HepG2 (cell line): ENCODE data around the gene GJC1. TPM values are rescaled to one million over a fixed set of nuclear protein-coding genes. Genes with fewer than 3 reads are reported as not detected.

ENCODE experiments used
- ARID4A ChIP-seq: sonication (generic); formaldehyde crosslinking; IDR thresholded peaks from 2 replicates; pipeline ENCODE4 v1.5.0; 2020; ENCODE audit warnings: mild to moderate bottlenecking, missing genetic modification reagents, borderline replicate concordance
- CHD2 ChIP-seq: IDR thresholded peaks from 2 replicates; pipeline ENCODE4 v1.6.1; 2011; ENCODE audit warnings: low read depth, low read length, improper control_type of control experiment
- DDIT3 ChIP-seq: sonication (generic); formaldehyde crosslinking; IDR thresholded peaks from 2 replicates; pipeline ENCODE4 v1.4.0; 2020; ENCODE audit warnings: mild to moderate bottlenecking, missing genetic modification reagents
- ETV5 ChIP-seq: IDR thresholded peaks from 2 replicates; pipeline ENCODE4 v1.6.1; 2018; ENCODE audit warnings: missing biosample characterization, missing genetic modification reagents, inconsistent platforms, borderline replicate concordance
- FOXO1 ChIP-seq: sonication (generic); formaldehyde crosslinking; IDR thresholded peaks from 2 replicates; pipeline ENCODE4 v1.4.0; 2020; ENCODE audit warnings: missing genetic modification reagents
- PCBP2 ChIP-seq: fragments of 200-400 bp; formaldehyde crosslinking; optimal IDR thresholded peaks from 2 replicates; pipeline ENCODE3; 2018; ENCODE audit warnings: low read length, low read depth; ENCODE audit not compliant: poor library complexity, severe bottlenecking
- PHF21A ChIP-seq: sonication (generic); formaldehyde crosslinking; IDR thresholded peaks from 2 replicates; pipeline ENCODE4 v1.5.0; 2020; ENCODE audit warnings: mild to moderate bottlenecking, missing genetic modification reagents
- REPIN1 ChIP-seq: sonication (generic); formaldehyde crosslinking; IDR thresholded peaks from 2 replicates; pipeline ENCODE4 v1.8.0; 2022; ENCODE audit warnings: missing genetic modification reagents, low read depth, mild to moderate bottlenecking, borderline replicate concordance
- RFX5 ChIP-seq: IDR thresholded peaks from 2 replicates; pipeline ENCODE4 v1.6.1; 2011; ENCODE audit warnings: low read depth, low read length, improper control_type of control experiment
- SOX5 ChIP-seq: IDR thresholded peaks from 2 replicates; pipeline ENCODE4 v1.6.1; 2016; ENCODE audit warnings: borderline replicate concordance
- TAF15 ChIP-seq: fragments of 200-400 bp; formaldehyde crosslinking; IDR thresholded peaks from one replicate; pipeline ENCODE4 v1.6.1; 2018; ENCODE audit warnings: mild to moderate bottlenecking, low read depth, low read length; ENCODE audit not compliant: poor library complexity, severe bottlenecking
- U2AF2 ChIP-seq: fragments of 200-400 bp; formaldehyde crosslinking; IDR thresholded peaks from 2 replicates; pipeline ENCODE4 v1.6.1; 2017; ENCODE audit warnings: low read depth, mild to moderate bottlenecking, low read length
- ZBTB49 ChIP-seq: sonication (generic); formaldehyde crosslinking; IDR thresholded peaks from 2 replicates; pipeline ENCODE4 v1.4.0; 2020; ENCODE audit warnings: missing genetic modification reagents, borderline replicate concordance
- ZFP41 ChIP-seq: sonication (generic); formaldehyde crosslinking; IDR thresholded peaks from 2 replicates; pipeline ENCODE4 v1.4.0; 2020; ENCODE audit warnings: mild to moderate bottlenecking, missing genetic modification reagents, borderline replicate concordance
- ZNF124 ChIP-seq: sonication (generic); formaldehyde crosslinking; IDR thresholded peaks from 2 replicates; pipeline ENCODE4 v1.4.0; 2020; ENCODE audit warnings: missing genetic modification reagents
- ZNF3 ChIP-seq: IDR thresholded peaks from 2 replicates; pipeline ENCODE4 v1.7.0; 2017; ENCODE audit warnings: inconsistent platforms
- ZNF33A ChIP-seq: sonication (generic); formaldehyde crosslinking; IDR thresholded peaks from 2 replicates; pipeline ENCODE4 v1.5.1; 2020; ENCODE audit warnings: missing genetic modification reagents, mild to moderate bottlenecking, moderate library complexity, borderline replicate concordance
- ZNF362 ChIP-seq: sonication (generic); formaldehyde crosslinking; IDR thresholded peaks from 2 replicates; pipeline ENCODE4 v1.4.0; 2020; ENCODE audit warnings: missing genetic modification reagents, mild to moderate bottlenecking, borderline replicate concordance
- ZNF446 ChIP-seq: sonication (generic); formaldehyde crosslinking; IDR thresholded peaks from 2 replicates; pipeline ENCODE4 v1.5.0; 2020; ENCODE audit warnings: mild to moderate bottlenecking, missing genetic modification reagents
- ZNF468 ChIP-seq: sonication (generic); formaldehyde crosslinking; IDR thresholded peaks from 2 replicates; pipeline ENCODE4 v1.8.0; 2022; ENCODE audit warnings: mild to moderate bottlenecking, moderate library complexity, missing genetic modification reagents
- ZNF749 ChIP-seq: sonication (generic); formaldehyde crosslinking; IDR thresholded peaks from 2 replicates; pipeline ENCODE4 v1.8.0; 2022; ENCODE audit warnings: mild to moderate bottlenecking, missing genetic modification reagents, moderate library complexity, borderline replicate concordance
- ZSCAN29 ChIP-seq: sonication (generic); formaldehyde crosslinking; conservative IDR thresholded peaks from 2 replicates; pipeline ENCODE4 v1.4.0; 2020; ENCODE audit warnings: mild to moderate bottlenecking, missing genetic modification reagents
- polyA plus RNA-seq, 8 experiments: library from polyadenylated mRNA; depleted of rRNA in 3 of 8; stranded (reverse) in 7 of 8; unstranded in 1 of 8; fragments of >200 nt; fragmentation: Illumina TruSeq in 4 of 8; extraction: Trizol in 4 of 8; gene quantifications; 2 replicates each; pipeline versions ENCODE4 v1.2.1 to v1.2.3, GENCODE V29; 2011 to 2016; ENCODE audit warnings: low read depth in 4 of 8, missing spikeins in 1 of 8, mixed read lengths in 1 of 8; ENCODE audit not compliant: insufficient read depth in 1 of 8
- total RNA-seq, 5 experiments: library from RNA; depleted of rRNA; stranded (reverse); fragments of >200 nt; fragmentation: Illumina TruSeq; extraction: Trizol; gene quantifications; 2 replicates each; pipeline ENCODE4 v1.2.3, GENCODE V29; 2016; ENCODE audit warnings: low read depth in 1 of 5

The GJC1 gene
- total and polyA plus RNA-seq, 2 of the 13 experiments (the other 11 are each of a cell fraction or from before 2014, with no cell fraction given), result 1.7 TPM

GRCh38 chr17:44779211-44780025 lies 50.7 kb downstream of the GJC1 start (continued):
- TF ChIP-seq SOX5 (CRISPR knock-in tag), result no peak
- no peak for TF ChIP-seq TAF15
- TF ChIP-seq ETV5 (CRISPR knock-in tag), result no peak; the same call in 1 of the 2 replicates
- peak; percentile 61; the same call in 1 of the 2 replicates for TF ChIP-seq ARID4A (CRISPR knock-in tag)
- no peak for TF ChIP-seq U2AF2
- no peak for TF ChIP-seq REPIN1 (CRISPR knock-in tag)
- TF ChIP-seq ZNF3, result no peak
- no peak for TF ChIP-seq PHF21A (CRISPR knock-in tag)
- no peak for TF ChIP-seq ZNF33A
- TF ChIP-seq ZNF362 (CRISPR knock-in tag), result 0 out of 2 replicates have a peak, but pooled peaks have one; percentile 41
- TF ChIP-seq ZFP41 (CRISPR knock-in tag), result 0 out of 2 replicates have a peak, but pooled peaks have one; percentile 72
- TF ChIP-seq ZNF749 (CRISPR knock-in tag), result no peak
- no peak for TF ChIP-seq RFX5
- no peak for TF ChIP-seq PCBP2
- no peak for TF ChIP-seq DDIT3 (CRISPR knock-in tag)
- TF ChIP-seq ZNF446, result no peak
- TF ChIP-seq ZNF124, result no peak
- no peak for TF ChIP-seq ZBTB49
- TF ChIP-seq ZNF468 (CRISPR knock-in tag), result no peak
- TF ChIP-seq CHD2, result no peak
- TF ChIP-seq ZSCAN29, result no peak
- TF ChIP-seq FOXO1, result peak; percentile 40; the same call in 1 of the 2 replicates
